Hepatocyte (in vitro differentiated cells): ENCODE data around the gene BORCS5.

Experiments
- CTCF ChIP-seq: fragments of 200-600 bp; sonication (generic); IDR thresholded peaks from 2 replicates; pipeline ENCODE4 v1.5.1; 2016; ENCODE audit warnings: antibody characterized with exemption, mild to moderate bottlenecking; ENCODE audit not compliant: poor library complexity
- EZH2 ChIP-seq: fragments of 200-600 bp; sonication (generic); IDR thresholded peaks from 2 replicates; pipeline ENCODE4 v1.6.1; 2016; ENCODE audit warnings: antibody characterized with exemption, mild to moderate bottlenecking, borderline replicate concordance
- EZH2phosphoT487 ChIP-seq: fragments of 200-600 bp; sonication (generic); IDR thresholded peaks from one replicate; pipeline ENCODE4 v1.6.1; 2018; ENCODE audit warnings: antibody characterized with exemption, mild to moderate bottlenecking, low read depth, moderate library complexity; ENCODE audit not compliant: unreplicated experiment, severe bottlenecking

- no peak for TF ChIP-seq CTCF
- no peak for TF ChIP-seq EZH2
- TF ChIP-seq EZH2phosphoT487, result no peak
Measured at GRCh38 chr12:12357719-12358461, 1.0 kb downstream of the BORCS5 start.
